ENCODE measurements around the gene JMJD8.

The JMJD8 gene

GRCh38 chr16:674968-675883 lies 8.9 kb downstream of the JMJD8 start, which contains the start of gene RHBDL1:
RHBDL1 (plus strand) TSS chr16:675671; CDS start chr16:675791, 120 bp downstream.
- peak within 1 kb of the TSS; percentile 62 for H3K27ac ChIP-seq
- TF ChIP-seq CTCF (conservative IDR thresholded peaks at IDR 0.05), result no peak

GRCh38 chr16:674214-674881 lies 9.8 kb downstream of the JMJD8 start:
- no peak for TF ChIP-seq CTCF (conservative IDR thresholded peaks at IDR 0.05)
- peak overlapping the region; percentile 62 for H3K27ac ChIP-seq

DNA sequence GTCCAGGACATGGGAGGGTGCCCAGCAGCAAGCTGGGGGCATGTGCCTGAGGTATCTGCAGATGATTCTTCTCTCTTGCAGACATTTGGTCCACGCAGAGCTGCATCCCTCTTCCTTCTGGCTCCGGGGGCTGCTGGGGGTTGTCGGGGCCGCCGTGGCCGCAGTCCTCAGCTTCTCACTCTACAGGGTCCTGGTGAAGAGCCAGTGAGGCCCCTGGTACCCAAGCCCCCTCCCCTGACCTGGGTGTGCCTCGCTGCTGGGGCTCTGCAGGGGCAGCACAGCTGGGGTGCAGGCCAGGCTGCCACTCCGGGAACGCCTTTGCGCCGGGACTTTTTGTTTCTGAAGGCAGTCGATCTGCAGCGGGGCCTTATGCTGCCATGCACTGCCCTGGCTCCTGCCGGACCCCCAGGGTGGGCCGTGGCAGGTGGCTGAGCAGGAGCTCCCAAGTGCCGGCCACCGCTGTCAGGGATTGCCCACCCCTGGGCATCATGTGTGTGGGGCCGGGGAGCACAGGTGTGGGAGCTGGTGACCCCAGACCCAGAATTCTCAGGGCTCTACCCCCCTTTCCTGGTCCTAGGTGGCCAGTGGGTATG lies 10.6 kb downstream of the JMJD8 start:
- TF ChIP-seq CTCF (conservative IDR thresholded peaks at IDR 0.05), result no peak
- H3K27ac ChIP-seq, result no peak overlapping the region

- no peak for TF ChIP-seq CTCF (conservative IDR thresholded peaks at IDR 0.05)
- no peak overlapping the region for H3K27ac ChIP-seq
Measured at GRCh38 chr16:672851-673250, 11.3 kb downstream of the JMJD8 start.

DNA sequence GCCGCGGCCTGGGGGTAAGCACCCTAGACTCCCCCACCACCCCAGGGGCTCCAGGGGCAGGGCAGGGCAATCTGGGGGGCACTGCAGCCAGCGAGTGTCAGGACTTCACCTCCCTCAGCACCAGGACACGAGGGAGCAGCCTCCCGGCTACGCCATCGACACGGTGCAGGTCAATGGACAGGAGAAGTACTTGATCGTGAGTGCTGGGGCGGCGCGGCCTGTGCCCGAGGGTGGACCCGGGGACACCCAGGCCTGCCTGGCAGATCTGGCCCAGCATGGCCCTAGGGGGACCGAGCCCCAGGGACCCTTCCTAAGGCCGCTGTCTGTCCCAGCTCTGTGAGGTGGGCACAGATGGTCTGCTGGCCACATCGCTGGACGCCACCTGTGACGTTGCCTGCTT lies 11.8 kb downstream of the JMJD8 start:
- no peak for TF ChIP-seq CTCF (conservative IDR thresholded peaks at IDR 0.05)
- no peak overlapping the region for H3K27ac ChIP-seq

GRCh38 chr16:671353-672131 lies 12.6 kb downstream of the JMJD8 start:
- TF ChIP-seq CTCF (conservative IDR thresholded peaks at IDR 0.05), result no peak
- no peak overlapping the region for H3K27ac ChIP-seq

Measured in VCaP (cell line).